ENCODE data around the gene C17orf113.
"Not testable (repeated sequence)": the region's sequence is repeated elsewhere in the genome, so short reads cannot be mapped to it uniquely, and the experiment has no call there.

The C17orf113 gene

DNA sequence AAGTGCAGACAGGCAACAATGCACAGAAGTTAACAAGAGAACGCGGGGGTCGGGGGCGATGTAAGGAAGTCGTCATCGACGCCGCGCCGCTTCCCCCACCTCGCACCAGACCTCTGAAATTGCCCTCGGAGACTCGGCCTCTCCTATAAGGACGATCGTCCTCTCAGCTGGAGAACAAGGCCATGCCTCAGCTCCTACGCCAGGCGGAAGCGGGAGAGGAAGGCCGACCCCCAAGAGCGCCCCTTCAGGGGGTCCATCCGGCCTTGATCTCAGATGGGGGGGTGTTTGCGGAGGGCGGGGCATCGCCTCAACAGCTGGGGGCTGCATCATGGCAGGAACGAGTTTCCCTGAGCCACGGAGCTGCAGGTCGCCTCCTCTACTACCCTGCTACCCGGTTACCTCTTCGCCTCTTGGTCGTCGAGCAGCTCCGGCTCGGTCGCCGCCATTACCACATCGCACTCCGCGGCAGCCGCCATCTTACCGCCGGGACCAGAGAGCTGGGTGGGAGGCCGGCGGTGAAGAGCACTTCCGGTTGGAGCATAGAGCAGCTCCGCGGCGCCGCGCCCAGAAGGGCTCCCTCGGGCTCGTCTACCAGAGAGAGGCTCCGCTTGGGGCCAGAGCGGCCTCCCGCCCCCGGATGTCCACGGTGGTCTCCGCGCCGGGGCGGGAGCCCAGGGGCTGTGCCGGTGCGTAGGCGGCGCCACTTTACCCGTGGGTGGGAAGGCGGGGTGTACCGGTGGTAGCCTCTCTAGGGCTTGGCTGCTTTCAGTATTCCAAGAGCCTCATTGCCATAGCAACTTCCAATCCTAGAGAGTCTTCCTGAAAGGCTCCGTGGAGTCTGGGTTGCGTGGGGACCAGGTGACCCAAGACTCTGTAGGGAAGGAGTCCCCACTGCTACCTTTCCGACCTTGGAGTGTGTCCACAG is 33.2 kb downstream of the C17orf113 start, which contains the start of gene DNAJC7:
DNAJC7 (minus strand) TSS at position 499 of the 925 bp plus-strand sequence; CDS start at position 476, 23 bp downstream.
- DNase-seq (ENCODE audit: low read depth in 4 of 4, low spot score in 1 of 4) = peak; percentile 73 to 87 (median 80)

DNA sequence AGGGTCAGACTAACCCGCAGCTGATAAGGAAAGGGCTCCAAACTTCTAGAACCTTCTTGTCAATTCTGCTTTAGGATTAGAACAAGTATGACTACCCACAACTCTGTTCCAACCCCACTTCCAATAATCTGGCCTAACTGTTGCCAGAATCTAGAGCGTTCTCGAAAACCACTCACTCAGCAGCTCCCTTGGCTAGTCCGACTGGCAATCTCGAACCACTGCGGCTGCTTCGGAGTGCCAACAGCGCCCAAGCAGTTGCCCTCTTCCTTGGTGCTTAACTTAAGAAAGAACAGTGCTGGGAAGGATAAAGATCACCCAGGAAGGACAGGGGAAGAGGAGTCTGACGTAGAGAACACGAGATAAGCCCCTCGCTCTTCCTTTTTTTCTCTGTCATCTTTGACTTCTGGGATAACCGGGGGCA is 34.0 kb downstream of the C17orf113 start:
- DNase-seq (ENCODE audit: low read depth in 4 of 4, low spot score in 1 of 4) = no peak

DNA sequence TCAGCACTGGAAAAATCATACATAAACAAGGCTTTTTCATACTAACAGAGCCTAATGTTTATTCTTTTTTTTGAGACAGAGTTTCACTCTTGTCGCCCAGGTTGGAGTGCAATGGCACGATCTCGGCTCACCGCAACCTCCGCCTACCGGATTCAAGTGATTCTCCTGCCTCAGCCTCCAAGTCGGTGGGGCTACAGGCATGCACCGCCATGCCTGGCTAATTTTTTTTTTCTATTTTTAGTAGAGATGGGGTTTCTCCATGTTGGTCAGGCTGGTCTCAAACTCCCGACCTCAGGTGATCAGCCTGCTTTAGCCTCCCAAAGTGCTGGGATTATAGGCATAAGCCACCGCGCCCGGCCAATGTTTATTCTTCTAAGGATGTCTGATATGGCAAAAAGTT is 36.7 kb downstream of the C17orf113 start:
- DNase-seq (ENCODE audit: low read depth in 4 of 4, low spot score in 1 of 4) = not testable (repeated sequence)

DNA sequence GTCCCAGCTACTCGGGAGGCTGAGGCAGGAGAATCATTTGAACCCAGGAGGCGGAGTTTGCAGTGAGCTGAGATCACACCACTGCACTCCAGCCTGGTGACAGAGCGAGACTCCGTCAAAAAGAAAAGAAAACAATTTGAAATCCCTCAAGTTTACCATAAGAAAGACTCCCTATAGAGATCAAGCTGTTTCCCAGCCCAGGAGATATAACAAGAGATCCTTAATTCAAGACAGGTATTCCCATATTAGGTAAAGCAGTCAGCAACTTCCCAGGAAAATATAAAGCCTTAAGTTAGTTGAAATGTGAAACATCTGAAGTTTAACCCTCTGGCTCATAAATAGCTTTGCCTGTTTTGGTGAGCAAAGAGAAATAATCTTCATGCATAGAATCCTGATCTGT is 38.0 kb downstream of the C17orf113 start:
- not testable (repeated sequence) for DNase-seq (ENCODE audit: low read depth in 4 of 4, low spot score in 1 of 4)

DNA sequence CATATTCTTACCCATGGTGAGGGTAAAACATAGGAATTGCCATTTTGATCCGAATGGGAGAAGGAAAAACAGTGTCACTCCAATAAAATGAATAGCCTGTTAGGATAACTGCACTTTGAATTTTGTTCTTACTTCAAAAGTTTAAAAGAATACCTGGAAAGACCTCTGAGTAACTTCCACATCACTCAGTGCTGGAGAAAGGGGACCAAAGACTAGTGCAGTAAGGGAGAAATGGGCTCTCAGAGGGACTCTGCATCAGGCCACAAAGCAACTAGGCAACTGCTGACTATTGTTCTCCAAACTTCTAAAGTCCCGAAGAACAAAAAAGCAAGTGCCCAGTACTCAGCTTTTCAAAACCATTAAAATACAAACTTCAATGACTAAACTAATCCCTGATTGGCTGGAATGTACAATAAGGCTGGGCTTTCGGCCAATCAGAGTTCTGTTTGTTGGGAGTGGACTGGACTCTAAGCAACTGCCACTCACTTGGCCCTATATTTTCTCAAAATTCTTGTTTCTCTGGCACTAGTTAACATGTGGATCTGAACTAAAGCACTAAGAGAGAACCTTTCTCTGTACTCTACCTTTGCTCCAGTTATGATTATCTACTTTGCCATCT is 39.4 kb downstream of the C17orf113 start:
- no peak for DNase-seq (ENCODE audit: low read depth in 4 of 4, low spot score in 1 of 4)

DNA sequence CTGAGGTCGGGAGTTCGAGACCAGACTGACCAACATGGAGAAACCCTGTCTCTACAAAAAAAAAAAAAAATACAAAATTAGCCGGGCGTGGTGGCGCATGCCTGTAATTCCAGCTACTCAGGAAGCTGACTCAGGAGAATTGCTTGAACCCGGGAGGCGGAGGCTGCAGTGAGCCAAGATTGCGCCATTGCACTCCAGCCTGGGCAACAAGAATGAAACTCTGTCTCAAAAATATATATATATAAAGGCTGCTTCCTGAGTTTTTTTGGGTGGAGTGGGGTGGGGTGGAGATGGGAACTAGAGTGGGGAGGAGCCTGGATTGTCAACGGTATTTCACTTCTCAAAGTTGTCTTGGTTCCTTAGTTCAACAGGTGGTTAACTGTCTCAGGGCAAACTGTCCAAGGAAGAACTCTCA is 40.1 kb downstream of the C17orf113 start:
- DNase-seq (ENCODE audit: low read depth in 4 of 4, low spot score in 1 of 4) = not testable (repeated sequence)

DNA sequence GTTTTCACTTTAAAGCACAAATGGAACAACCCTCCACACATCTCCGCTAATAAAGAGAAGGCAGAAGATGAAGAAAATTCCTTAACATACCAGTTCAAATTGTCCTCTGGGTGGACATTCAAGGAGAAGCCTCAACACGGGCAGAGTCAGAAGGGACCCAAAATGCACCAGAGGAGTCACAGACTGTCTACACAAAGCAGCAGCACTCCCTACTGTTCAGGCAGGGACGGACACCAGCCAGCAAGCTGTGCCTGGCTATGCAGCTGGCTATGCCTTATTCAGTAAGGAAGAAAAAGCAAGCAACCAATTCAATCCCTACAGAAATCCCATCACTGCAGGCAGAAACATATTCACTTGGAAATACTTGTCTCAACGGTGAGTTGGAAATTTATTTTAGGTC is 41.2 kb downstream of the C17orf113 start:
- no peak for DNase-seq (ENCODE audit: low read depth in 4 of 4, low spot score in 1 of 4)

DNA sequence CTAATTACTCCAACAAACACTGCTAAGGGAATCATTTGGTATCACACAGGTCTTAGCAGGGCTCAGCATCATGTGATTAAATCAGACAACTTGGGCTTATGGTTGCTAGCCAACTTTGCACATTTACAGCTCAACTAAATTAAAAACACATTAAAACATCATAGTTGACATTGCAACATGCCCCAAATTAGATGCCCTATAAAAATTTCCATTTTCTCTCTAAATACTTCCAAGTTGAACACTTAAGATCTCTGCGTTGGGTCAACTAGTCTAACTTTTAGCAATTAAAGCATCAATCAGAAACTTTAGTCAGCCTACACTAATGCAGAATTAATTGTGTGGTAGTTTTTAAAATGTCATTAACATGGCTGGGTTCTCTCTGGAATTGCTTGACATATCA is 45.2 kb downstream of the C17orf113 start:
- DNase-seq (ENCODE audit: low read depth in 4 of 4, low spot score in 1 of 4) = no peak

DNA sequence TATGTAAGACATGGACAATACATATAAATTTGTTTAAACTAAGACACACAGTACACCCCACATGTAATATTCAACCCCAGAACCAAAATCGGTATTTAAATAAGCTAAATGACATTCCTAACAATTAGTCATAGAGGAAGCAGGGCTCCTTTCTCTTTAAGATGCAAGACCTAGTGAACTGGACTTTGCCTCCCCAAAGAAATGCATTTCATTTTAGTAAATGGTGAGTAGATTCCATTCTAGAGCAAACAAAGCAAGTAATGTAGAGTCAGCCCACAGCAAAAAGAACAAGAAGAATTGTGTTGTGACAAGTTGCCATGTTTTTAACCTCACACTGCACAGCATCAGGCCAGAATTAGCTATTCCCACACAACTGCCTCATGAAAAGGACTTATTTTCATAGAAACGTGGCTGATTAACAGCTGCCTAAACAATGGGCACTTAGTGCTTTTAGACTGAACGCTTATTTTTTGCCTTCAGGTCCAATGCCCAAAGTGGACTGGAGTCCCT is 47.6 kb downstream of the C17orf113 start:
- DNase-seq (ENCODE audit: low read depth in 4 of 4, low spot score in 1 of 4) = no peak

DNA sequence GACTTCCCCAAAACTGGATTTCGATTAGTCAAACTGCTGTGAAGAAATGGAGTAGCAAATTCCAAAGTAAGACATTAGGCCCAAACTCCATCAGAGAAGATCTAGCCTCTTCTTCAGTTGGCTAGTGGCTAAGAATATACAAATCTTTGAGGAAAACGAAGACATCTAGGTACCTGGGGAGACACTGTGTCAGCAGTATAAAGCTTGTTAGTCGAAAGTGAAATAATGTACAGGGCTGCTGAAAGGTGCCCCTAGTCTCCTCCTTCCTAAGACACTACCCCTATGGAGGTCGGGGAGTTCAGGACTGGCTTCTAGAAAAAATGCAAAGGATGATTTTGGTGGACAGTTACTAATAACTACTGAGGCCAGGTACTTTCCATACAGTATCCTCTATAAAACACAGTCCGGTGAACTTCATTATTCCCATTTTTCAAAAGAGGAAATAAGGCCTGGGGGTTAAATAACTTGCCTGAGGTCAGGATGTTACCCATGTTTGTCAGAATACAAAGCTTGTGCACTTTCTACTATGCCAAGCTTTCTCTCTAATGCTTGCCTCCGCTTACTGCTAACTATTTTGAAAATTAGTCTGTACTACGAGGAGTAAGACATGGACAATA is 48.1 kb downstream of the C17orf113 start:
- no peak for DNase-seq (ENCODE audit: low read depth in 4 of 4, low spot score in 1 of 4)

DNA sequence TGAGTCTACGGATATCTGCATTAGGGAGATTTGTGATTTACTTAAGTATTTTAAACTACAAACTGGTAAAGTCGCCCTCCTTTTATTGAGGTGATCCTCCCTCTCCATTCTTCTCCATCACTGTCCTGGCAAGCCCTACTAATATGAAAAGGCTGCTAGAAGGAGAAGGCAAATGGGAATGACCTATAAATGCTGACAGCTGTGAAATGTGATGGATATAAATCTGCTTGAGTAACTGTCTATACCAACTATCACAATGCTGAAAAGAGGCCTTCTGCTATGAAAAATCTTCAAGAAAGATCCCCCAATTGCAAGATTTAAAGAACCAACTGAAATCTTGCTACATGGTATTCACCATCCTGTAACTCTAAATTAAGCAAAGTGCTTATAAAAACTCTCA is 48.7 kb downstream of the C17orf113 start:
- DNase-seq (ENCODE audit: low read depth in 4 of 4, low spot score in 1 of 4) = no peak

DNA sequence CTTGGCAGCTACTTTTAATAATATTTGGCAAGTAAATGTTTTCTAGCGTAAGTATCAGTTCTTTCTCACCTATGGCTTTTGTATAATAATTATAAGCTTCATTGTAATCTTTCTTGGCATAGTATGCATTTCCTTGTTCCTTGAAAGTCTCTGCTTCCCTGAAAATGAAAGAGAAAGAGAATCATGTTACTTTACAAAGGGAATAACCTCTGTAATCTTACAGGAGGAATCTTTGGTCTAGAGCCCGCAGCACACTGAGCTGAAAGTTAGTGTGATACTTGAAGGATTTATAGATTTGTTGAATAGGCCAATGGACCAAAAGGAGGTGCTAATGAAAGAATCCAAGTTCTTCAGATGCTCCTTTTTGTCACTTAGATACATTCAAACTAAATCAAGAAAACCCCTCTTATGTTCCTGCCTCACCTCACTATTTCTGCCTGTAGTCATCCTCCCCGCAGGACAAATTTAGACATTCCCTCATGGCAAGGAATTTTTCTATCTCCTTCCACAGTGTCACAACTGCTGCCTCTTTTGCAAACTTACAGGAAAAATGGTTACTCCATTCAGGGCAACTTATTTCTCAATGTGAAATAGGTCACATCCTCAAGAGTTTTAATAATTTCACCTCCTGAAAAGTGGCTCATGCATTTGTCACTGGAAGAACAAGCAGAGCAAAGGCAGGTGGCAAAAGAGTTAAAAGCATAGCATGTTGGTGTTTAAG is 49.8 kb downstream of the C17orf113 start:
- no peak for DNase-seq (ENCODE audit: low read depth in 4 of 4, low spot score in 1 of 4)

DNA sequence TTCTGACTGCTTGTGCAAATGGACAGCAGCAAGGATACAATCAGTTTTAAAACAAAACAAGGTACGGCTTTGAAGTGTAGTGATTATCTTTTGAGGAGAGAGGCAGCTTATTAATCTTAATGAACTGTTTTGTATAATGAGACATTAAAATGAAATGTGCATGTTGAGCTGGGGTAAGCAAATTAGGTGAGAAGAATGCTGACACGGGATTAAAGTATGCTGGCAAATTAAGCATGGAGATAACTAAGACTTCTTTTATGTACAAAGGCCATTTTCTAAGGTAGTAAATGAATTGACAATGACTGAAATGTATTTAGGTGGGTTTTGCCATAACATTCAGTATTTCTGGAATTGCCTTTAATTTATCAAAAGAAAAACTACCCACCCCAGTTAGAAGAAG is 51.9 kb downstream of the C17orf113 start:
- no peak for DNase-seq (ENCODE audit: low read depth in 4 of 4, low spot score in 1 of 4)

DNA sequence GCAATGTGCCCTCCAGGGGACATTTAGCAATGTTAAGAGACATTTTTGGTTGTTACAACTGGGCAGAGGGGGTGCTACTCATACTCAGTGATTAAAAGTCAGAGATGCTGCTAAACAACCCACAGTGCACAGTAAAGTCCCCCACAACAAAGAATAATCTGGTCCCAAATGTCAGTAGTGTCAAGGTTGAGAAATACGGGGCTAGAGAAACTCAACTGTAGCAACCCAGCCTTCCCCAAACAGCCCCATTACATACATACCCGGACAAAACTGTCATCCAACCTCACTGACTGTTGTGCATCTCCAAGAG is 53.6 kb downstream of the C17orf113 start:
- no peak for DNase-seq (ENCODE audit: low read depth in 4 of 4, low spot score in 1 of 4)

DNA sequence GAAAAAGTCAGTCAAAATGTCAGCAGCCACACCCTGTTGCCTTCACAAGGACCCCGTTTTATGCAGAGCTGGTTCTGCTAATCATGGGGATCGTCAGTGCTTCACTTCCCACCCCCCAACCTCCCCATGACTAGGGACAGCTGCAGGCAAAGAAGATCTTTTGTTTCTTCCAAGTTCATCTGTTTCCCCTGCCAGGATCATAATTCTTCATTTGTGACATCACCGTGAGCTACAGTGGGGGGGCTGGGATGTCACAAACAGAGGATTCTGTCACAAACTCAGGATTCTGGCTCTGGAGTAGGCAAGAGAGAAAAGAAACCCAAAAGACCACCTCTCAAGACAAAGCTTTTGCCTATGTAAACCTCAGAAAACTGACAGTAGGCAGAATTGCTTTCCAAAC is 57.8 kb downstream of the C17orf113 start:
- DNase-seq (ENCODE audit: low read depth in 4 of 4, low spot score in 1 of 4) = no peak

DNA sequence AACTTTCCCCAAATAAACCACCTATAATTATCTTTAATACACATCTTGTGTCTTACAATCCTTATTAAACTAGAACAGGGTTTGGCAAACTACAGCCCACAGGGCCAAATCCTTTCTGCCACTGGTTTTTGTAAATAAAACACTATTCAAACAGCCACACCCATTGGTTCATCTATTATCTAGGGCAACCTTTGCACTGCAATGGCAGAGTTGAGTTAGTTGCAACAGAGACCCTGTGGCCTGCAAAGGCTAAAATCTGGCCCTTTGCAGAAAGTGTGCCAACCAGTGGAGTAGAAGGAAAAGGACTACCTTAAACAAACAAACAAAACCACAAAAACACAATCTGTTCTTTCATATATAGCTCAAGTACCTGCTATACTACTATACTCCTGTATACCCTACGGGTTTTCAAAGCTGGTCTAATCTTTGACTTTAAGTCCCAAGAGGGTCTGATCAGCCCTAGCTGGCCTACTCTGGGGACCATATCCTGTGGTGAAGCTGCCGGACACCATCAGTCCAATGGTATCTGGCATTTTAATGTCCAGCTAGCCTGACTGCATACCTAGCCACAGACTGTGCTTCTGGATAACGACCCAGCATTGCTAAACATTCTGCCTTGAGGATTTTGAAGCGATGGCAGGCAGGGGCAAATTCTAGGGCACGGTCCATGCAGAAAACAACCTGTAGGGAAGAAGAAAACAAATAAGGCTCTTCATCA is 60.5 kb downstream of the C17orf113 start:
- DNase-seq (ENCODE audit: low read depth in 4 of 4, low spot score in 1 of 4) = no peak

DNA sequence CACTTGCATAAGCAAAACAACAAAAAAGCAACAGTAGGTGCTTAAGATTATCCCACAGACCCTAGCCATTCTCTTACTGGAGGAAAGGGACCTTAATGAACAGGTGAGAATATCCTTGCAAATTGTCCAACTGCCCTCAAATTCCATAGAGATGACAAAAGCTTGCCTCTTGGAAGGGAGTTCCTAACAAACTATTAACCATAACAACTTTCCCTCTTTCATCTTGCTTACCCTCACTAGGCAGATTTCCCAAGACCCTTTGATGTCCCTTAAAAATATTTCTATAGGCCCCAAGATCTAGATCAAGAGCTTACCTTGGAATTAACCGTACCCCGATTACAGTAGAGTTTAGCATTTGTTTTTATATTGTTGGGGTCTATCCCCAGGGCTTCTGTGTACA is 62.0 kb downstream of the C17orf113 start:
- DNase-seq (ENCODE audit: low read depth in 4 of 4, low spot score in 1 of 4) = no peak

Measured in stimulated activated CD4-positive, alpha-beta T cell treated with anti-CD3 and anti-CD28 coated beads, Interleukin-1b, Interleukin-23, amount 100 ng/mL, for 24 hours (primary cell).